MM.1S (cell line): ENCODE results near the gene FEM1A.

Experiments used
- DNase-seq: peaks from one replicate; pipeline ENCODE4 v3.0.0-alpha.2; 2015
- H2AFZ ChIP-seq: fragments of 300-600 bp; sonication (generic); 2 replicates; pipeline ENCODE4 v1.6.0; 2016; ENCODE audit warnings: antibody characterized with exemption, low read length
- H3F3A ChIP-seq: fragments of 300-600 bp; sonication (generic); 2 replicates; pipeline ENCODE4 v1.6.1; 2016; ENCODE audit warnings: mild to moderate bottlenecking, antibody characterized with exemption, low read length, moderate library complexity, mixed read lengths; ENCODE audit not compliant: insufficient read depth
- H3K27ac ChIP-seq: fragments of 300-600 bp; sonication (generic); 2 replicates; pipeline ENCODE4 v1.5.1; 2016; ENCODE audit warnings: mild to moderate bottlenecking, low read length
- H3K27me3 ChIP-seq: fragments of 300-600 bp; sonication (generic); replicated peaks from 2 replicates; pipeline ENCODE4 v1.6.0; 2016; ENCODE audit warnings: low read length; ENCODE audit not compliant: insufficient read depth
- H3K36me3 ChIP-seq: fragments of 300-600 bp; sonication (generic); replicated peaks from 2 replicates; pipeline ENCODE4 v1.6.1; 2016; ENCODE audit warnings: mild to moderate bottlenecking, low read length, mixed read lengths; ENCODE audit not compliant: insufficient read depth
- H3K4me1 ChIP-seq: fragments of 300-600 bp; sonication (generic); 2 replicates; pipeline ENCODE4 v1.6.1; 2016; ENCODE audit warnings: low read length, mixed read lengths
- H3K4me2 ChIP-seq: fragments of 300-600 bp; sonication (generic); 2 replicates; pipeline ENCODE4 v1.6.0; 2016; ENCODE audit warnings: low read depth, low read length
- H3K4me3 ChIP-seq: fragments of 300-600 bp; sonication (generic); 2 replicates; pipeline ENCODE4 v1.5.1; 2016; ENCODE audit warnings: low read length, mixed read lengths
- H3K79me2 ChIP-seq: fragments of 300-600 bp; sonication (generic); 2 replicates; pipeline ENCODE4 v1.6.1; 2016; ENCODE audit warnings: mixed run types, low read length, mixed read lengths
- H3K9ac ChIP-seq: fragments of 300-600 bp; sonication (generic); 2 replicates; pipeline ENCODE4 v1.6.1; 2016; ENCODE audit warnings: low read length, mixed read lengths
- H3K9me2 ChIP-seq: fragments of 300-600 bp; sonication (generic); replicated peaks from 2 replicates; pipeline ENCODE4 v1.6.1; 2016; ENCODE audit warnings: mild to moderate bottlenecking, low read length, mixed read lengths; ENCODE audit not compliant: insufficient read depth
- H3K9me3 ChIP-seq: fragments of 300-600 bp; sonication (generic); replicated peaks from 2 replicates; pipeline ENCODE4 v1.6.1; 2016; ENCODE audit warnings: mild to moderate bottlenecking, low read length, mixed read lengths; ENCODE audit not compliant: insufficient read depth
- H4K20me1 ChIP-seq: fragments of 300-600 bp; sonication (generic); 2 replicates; pipeline ENCODE4 v1.6.1; 2016; ENCODE audit warnings: mild to moderate bottlenecking, low read length, moderate library complexity, mixed read lengths; ENCODE audit not compliant: insufficient read depth
- EZH2 ChIP-seq: fragments of 300-600 bp; sonication (generic); optimal IDR thresholded peaks from 2 replicates; pipeline ENCODE3; 2017; ENCODE audit warnings: low read depth, mild to moderate bottlenecking, antibody characterized with exemption, low read length, mixed read lengths
- EZH2phosphoT487 ChIP-seq: fragments of 300-600 bp; sonication (generic); IDR thresholded peaks from 2 replicates; pipeline ENCODE4 v1.6.1; 2018; ENCODE audit warnings: antibody characterized with exemption, low read length
- TF ChIP-seq, protein P1 (sequence below): fragments of 300-600 bp; sonication (generic); IDR thresholded peaks from 2 replicates; pipeline ENCODE4 v1.5.1; 2016; ENCODE audit warnings: antibody characterized with exemption, low read length, mixed read lengths

Gene FEM1A

DNA sequence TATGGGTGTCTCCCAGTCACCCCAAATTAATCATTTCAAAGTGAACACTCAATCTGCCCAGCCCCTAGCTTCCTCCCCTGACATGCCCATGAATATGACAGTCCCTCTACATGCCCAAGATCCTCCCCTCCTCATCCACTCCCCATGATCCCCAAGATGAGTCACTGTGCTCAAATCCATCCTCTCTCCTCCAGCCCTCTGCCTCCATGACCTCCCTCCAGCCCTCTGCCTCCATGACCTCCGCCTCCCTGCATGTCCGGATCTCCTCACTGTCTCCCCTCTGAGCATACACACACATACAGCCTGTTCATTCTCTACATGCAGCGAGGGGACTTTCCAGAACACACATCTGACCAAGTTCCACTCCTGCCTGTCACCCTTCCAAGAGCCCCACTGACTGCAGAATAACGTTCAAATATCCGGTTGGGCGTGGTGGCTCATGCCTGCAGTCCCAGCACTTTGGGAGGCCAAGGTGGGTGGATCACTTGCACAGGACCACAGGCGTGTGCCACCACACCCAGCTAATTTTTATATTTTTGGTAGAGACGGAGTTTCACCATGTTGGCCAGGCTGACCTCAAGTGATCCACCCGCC lies 18.4 kb upstream of the FEM1A start:
- Histone ChIP-seq H3K27ac (no peak overlapping the region), H3K9me3 (no peaks in the 10 kb centered on the region), H2AFZ (no peak overlapping the region), H3K9ac (no peak overlapping the region), H4K20me1 (no peaks in the 10 kb centered on the region), H3K4me2 (no peak overlapping the region), H3K79me2 (no peaks in the 10 kb centered on the region), H3F3A (peaks cover 11% of the 10 kb centered on the region), H3K9me2 (no peaks in the 10 kb centered on the region), H3K4me3 (no peak overlapping the region), H3K4me1 (no peaks in the 10 kb centered on the region), H3K27me3 (peaks cover 56% of the 10 kb centered on the region), H3K36me3 (no peaks in the 10 kb centered on the region)
- no peak for DNase-seq
- TF ChIP-seq, protein P1, sequence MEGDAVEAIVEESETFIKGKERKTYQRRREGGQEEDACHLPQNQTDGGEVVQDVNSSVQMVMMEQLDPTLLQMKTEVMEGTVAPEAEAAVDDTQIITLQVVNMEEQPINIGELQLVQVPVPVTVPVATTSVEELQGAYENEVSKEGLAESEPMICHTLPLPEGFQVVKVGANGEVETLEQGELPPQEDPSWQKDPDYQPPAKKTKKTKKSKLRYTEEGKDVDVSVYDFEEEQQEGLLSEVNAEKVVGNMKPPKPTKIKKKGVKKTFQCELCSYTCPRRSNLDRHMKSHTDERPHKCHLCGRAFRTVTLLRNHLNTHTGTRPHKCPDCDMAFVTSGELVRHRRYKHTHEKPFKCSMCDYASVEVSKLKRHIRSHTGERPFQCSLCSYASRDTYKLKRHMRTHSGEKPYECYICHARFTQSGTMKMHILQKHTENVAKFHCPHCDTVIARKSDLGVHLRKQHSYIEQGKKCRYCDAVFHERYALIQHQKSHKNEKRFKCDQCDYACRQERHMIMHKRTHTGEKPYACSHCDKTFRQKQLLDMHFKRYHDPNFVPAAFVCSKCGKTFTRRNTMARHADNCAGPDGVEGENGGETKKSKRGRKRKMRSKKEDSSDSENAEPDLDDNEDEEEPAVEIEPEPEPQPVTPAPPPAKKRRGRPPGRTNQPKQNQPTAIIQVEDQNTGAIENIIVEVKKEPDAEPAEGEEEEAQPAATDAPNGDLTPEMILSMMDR, result no peak
- TF ChIP-seq EZH2 (no peak), EZH2phosphoT487 (no peak)

DNA sequence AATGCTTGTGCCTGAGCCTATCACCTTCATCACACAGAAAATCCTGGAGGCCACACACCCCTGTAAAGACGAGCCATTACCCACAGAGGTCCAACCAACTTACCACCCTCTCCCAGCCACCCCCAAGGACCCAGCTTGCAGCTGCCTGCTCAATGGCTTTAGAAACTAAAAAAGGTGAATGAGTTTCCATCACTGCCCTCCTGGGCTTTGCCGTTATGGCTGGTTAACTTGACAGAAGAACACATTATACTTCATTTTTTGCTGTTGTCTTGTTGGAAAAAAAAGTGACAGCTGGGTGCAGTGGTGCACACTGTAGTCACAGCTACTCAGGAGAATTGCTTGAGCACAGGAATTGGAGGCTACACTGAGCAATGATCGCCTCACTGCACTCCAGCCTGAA lies 17.4 kb upstream of the FEM1A start:
- no peaks in the 10 kb centered on the region for H3K9me3 ChIP-seq
- H2AFZ ChIP-seq, result no peak overlapping the region
- no peak overlapping the region for H3K4me2 ChIP-seq
- no peak overlapping the region for H3K27ac ChIP-seq
- no peaks in the 10 kb centered on the region for H3K4me1 ChIP-seq
- DNase-seq, result no peak
- H3K9ac ChIP-seq, result no peak overlapping the region
- no peak overlapping the region for H3K4me3 ChIP-seq
- H3F3A ChIP-seq, result peaks cover 7% of the 10 kb centered on the region
- no peaks in the 10 kb centered on the region for H4K20me1 ChIP-seq
- TF ChIP-seq, protein P1, result no peak
- no peaks in the 10 kb centered on the region for H3K79me2 ChIP-seq
- no peaks in the 10 kb centered on the region for H3K9me2 ChIP-seq
- H3K36me3 ChIP-seq, result no peaks in the 10 kb centered on the region
- peaks cover 66% of the 10 kb centered on the region for H3K27me3 ChIP-seq

DNA sequence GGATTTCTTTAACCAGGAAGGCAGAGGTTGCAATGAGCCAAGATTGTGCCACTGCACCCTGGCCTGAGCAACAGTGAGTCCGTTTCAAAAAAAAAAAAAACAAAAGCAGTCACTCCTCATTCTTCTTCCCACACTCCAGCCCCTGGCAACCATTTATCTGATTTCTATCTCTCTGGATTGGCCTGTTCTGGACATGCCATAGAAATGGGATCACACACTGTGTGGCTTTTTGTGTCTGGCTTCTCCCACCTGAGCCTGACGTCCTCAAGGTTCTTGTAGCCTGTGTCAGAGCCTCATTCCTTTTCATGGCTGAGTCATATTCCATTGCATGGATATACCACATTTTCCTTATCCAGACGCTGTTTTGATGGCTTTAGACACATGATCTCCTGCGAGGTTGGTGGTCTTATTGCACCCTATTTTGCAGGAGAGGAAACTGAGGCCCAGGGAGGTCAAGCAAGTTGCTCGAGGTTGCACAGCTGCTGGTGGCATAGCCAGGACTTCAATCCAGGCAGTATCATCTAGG lies 15.8 kb upstream of the FEM1A start:
- no peaks in the 10 kb centered on the region for H3K9me2 ChIP-seq
- no peaks in the 10 kb centered on the region for H3K79me2 ChIP-seq
- H3F3A ChIP-seq, result no peaks in the 10 kb centered on the region
- peaks cover 77% of the 10 kb centered on the region for H3K27me3 ChIP-seq
- no peak overlapping the region for H2AFZ ChIP-seq
- H3K36me3 ChIP-seq, result no peaks in the 10 kb centered on the region
- no peaks in the 10 kb centered on the region for H3K9me3 ChIP-seq
- H3K4me1 ChIP-seq, result no peaks in the 10 kb centered on the region
- TF ChIP-seq EZH2phosphoT487 (no peak), EZH2 (no peak)
- TF ChIP-seq, protein P1, result no peak
- no peak overlapping the region for H3K4me2 ChIP-seq
- H3K27ac ChIP-seq, result no peak overlapping the region
- H4K20me1 ChIP-seq, result no peaks in the 10 kb centered on the region
- no peak overlapping the region for H3K4me3 ChIP-seq
- no peak for DNase-seq
- H3K9ac ChIP-seq, result no peak overlapping the region
